Putamen (tissue), 1 donor: ENCODE data around the gene PCYT2.

ENCODE experiments used
- DNase-seq: peaks from one replicate; pipeline ENCODE4 v3.0.0-alpha.2; 2016; ENCODE audit warnings: low spot score

Gene PCYT2

GRCh38 chr17:81912441-81913309 lies 1.5 kb upstream of the PCYT2 start:
- DNase-seq = no peak

- no peak for DNase-seq
These were observed 770 bp upstream of the PCYT2 start for GRCh38 chr17:81911969-81912368.

- DNase-seq = no peak
These were observed 341 bp downstream of the PCYT2 start for GRCh38 chr17:81910840-81911276.

- DNase-seq = no peak
These were observed 996 bp downstream of the PCYT2 start for GRCh38 chr17:81909966-81910839.

- no peak for DNase-seq
These were observed 2.0 kb downstream of the PCYT2 start for GRCh38 chr17:81909231-81909630.

- no peak for DNase-seq
These were observed 2.4 kb downstream of the PCYT2 start for GRCh38 chr17:81908793-81909192.

- DNase-seq = no peak
These were observed 3.7 kb downstream of the PCYT2 start for GRCh38 chr17:81907219-81908145.

GRCh38 chr17:81906476-81907218 lies 4.6 kb downstream of the PCYT2 start:
- DNase-seq = no peak

GRCh38 chr17:81905993-81906392 lies 5.2 kb downstream of the PCYT2 start:
- no peak for DNase-seq

- DNase-seq = no peak
These were observed 5.7 kb downstream of the PCYT2 start for GRCh38 chr17:81905424-81905875.

GRCh38 chr17:81904600-81905423 lies 6.4 kb downstream of the PCYT2 start:
- no peak for DNase-seq

GRCh38 chr17:81903896-81904599 lies 7.2 kb downstream of the PCYT2 start:
- DNase-seq = no peak

GRCh38 chr17:81903415-81903831 lies 7.8 kb downstream of the PCYT2 start:
- DNase-seq = no peak

- no peak for DNase-seq
These were observed 8.4 kb downstream of the PCYT2 start for GRCh38 chr17:81902653-81903414.

GRCh38 chr17:81902023-81902652 lies 9.1 kb downstream of the PCYT2 start, which contains the start of gene NPB:
Gene NPB, plus strand, starts transcription at chr17:81902238. Its CDS starts 40 bp downstream, at chr17:81902278.
- DNase-seq = no peak

- no peak for DNase-seq
These were observed 9.8 kb downstream of the PCYT2 start for GRCh38 chr17:81901167-81902022.

GRCh38 chr17:81900181-81900820 lies 10.9 kb downstream of the PCYT2 start:
- no peak for DNase-seq
